ENCODE results near the gene TFG.

Gene TFG

DNA sequence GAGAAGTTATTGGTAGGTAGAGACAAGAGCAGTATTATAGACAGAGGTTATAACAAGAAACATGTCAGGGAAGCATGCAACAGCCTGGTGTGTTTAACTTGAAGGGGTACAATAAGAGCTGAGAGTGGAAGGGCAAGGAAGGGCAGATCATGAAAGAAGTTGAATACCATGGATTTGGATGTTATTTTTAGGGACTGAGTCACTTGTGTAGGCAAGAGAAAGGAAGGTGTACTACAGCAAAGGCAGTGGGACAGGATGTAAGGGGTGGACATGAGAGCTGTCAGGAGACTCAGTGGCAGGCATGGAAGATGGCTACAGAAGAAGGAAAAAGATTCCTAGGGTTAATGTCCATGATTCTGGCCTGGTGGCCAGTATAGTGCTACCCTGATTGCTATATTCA lies 66.4 kb downstream of the TFG start:
- H3K4me3 ChIP-seq (ENCODE audit: low read depth, low read length) = no peak overlapping the region
- TF ChIP-seq, protein P1, sequence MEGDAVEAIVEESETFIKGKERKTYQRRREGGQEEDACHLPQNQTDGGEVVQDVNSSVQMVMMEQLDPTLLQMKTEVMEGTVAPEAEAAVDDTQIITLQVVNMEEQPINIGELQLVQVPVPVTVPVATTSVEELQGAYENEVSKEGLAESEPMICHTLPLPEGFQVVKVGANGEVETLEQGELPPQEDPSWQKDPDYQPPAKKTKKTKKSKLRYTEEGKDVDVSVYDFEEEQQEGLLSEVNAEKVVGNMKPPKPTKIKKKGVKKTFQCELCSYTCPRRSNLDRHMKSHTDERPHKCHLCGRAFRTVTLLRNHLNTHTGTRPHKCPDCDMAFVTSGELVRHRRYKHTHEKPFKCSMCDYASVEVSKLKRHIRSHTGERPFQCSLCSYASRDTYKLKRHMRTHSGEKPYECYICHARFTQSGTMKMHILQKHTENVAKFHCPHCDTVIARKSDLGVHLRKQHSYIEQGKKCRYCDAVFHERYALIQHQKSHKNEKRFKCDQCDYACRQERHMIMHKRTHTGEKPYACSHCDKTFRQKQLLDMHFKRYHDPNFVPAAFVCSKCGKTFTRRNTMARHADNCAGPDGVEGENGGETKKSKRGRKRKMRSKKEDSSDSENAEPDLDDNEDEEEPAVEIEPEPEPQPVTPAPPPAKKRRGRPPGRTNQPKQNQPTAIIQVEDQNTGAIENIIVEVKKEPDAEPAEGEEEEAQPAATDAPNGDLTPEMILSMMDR (IDR thresholded peaks at IDR 0.05; ENCODE audit: control insufficient read depth, extremely low read depth, insufficient read depth) = no peak
- no peak for DNase-seq (ENCODE audit: low read depth)

GRCh38 chr3:100776097-100776729 lies 66.9 kb downstream of the TFG start:
- no peak for DNase-seq (ENCODE audit: low read depth)
- no peak overlapping the region for H3K4me3 ChIP-seq (ENCODE audit: low read depth, low read length)
- TF ChIP-seq, protein P1 (IDR thresholded peaks at IDR 0.05; ENCODE audit: control insufficient read depth, extremely low read depth, insufficient read depth) = no peak

DNA sequence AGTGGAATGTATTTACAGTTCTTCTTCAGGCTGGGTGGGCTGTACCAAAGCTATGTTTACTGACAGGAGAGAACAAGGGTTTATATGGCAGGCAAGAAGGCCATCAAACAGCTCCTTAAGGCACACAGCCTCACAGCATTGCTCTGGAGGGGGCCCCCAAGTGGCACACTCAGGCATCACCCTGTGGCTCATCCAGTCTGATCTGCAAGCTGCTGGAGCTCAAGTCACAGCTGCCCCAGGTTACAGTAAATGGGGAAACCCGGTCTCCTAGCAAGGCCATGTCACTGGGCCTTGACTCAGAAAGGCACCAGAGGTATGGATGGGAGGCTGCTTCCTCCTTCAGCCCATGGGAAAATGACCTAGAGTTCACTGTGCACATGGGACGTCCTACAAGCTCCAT lies 67.5 kb downstream of the TFG start:
- H3K4me3 ChIP-seq (ENCODE audit: low read depth, low read length) = no peak overlapping the region
- TF ChIP-seq, protein P1 (IDR thresholded peaks at IDR 0.05; ENCODE audit: control insufficient read depth, extremely low read depth, insufficient read depth) = no peak
- DNase-seq (ENCODE audit: low read depth) = no peak

DNA sequence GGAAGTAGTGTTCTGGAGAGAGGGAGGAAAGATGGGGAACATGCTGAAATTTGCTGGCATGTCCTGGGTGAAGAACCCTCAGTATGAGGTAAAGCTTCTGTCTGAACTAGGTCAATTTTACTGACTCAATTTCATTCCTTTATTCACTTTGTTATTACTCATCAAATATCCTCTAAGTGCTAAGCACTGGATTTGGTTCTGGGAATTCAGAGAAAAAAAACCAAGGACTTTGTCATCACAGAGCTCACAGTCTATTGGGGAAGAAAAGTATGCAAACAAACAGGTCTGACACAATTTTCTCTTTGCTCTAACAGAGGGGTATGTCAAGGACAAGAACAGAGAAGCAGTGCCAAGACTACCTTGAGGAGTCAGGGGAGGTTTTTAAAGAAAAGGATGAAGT lies 68.0 kb downstream of the TFG start:
- no peak overlapping the region for H3K4me3 ChIP-seq (ENCODE audit: low read depth, low read length)
- TF ChIP-seq, protein P1 (IDR thresholded peaks at IDR 0.05; ENCODE audit: control insufficient read depth, extremely low read depth, insufficient read depth) = no peak
- no peak for DNase-seq (ENCODE audit: low read depth)

- no peak overlapping the region for H3K4me3 ChIP-seq (ENCODE audit: low read depth, low read length)
- no peak for DNase-seq (ENCODE audit: low read depth)
- TF ChIP-seq, protein P1 (IDR thresholded peaks at IDR 0.05; ENCODE audit: control insufficient read depth, extremely low read depth, insufficient read depth) = no peak
Measured at GRCh38 chr3:100779480-100779879, 70.2 kb downstream of the TFG start.

- H3K4me3 ChIP-seq (ENCODE audit: low read depth, low read length) = no peak overlapping the region
- no peak for DNase-seq (ENCODE audit: low read depth)
- TF ChIP-seq, protein P1 (IDR thresholded peaks at IDR 0.05; ENCODE audit: control insufficient read depth, extremely low read depth, insufficient read depth) = no peak
Measured at GRCh38 chr3:100780071-100780622, 70.9 kb downstream of the TFG start.

- TF ChIP-seq, protein P1 (IDR thresholded peaks at IDR 0.05; ENCODE audit: control insufficient read depth, extremely low read depth, insufficient read depth) = no peak
- H3K4me3 ChIP-seq (ENCODE audit: low read depth, low read length) = no peak overlapping the region
- DNase-seq (ENCODE audit: low read depth) = no peak
Measured at GRCh38 chr3:100781301-100781700, 72.0 kb downstream of the TFG start.
